ENCODE data around the gene RHO. TPM values are rescaled to one million over a fixed set of nuclear protein-coding genes. Genes with fewer than 3 reads are reported as not detected.
"Not testable (repeated sequence)": the region's sequence is repeated elsewhere in the genome, so short reads cannot be mapped to it uniquely, and the experiment has no call there.

The RHO gene
- total RNA-seq, 1 donor, result not detected

GRCh38 chr3:129486664-129487035 is 41.8 kb upstream of the RHO start:
- no peak for DNase-seq (ENCODE audit: low read depth)
- no peak for TF ChIP-seq CTCF (IDR thresholded peaks at IDR 0.05; ENCODE audit: insufficient read depth, low read depth, low read length)
- no peak overlapping the region for H3K4me3 ChIP-seq (ENCODE audit: low read depth, low read length)

- no peak overlapping the region for H3K4me3 ChIP-seq (ENCODE audit: low read depth, low read length)
- DNase-seq (ENCODE audit: low read depth), result no peak
- TF ChIP-seq CTCF (IDR thresholded peaks at IDR 0.05; ENCODE audit: insufficient read depth, low read depth, low read length), result no peak
These were observed 41.1 kb upstream of the RHO start for GRCh38 chr3:129487183-129487867.

GRCh38 chr3:129487868-129488335 is 40.5 kb upstream of the RHO start:
- H3K4me3 ChIP-seq (ENCODE audit: low read depth, low read length), result not testable (repeated sequence)

GRCh38 chr3:129489258-129489657 is 39.2 kb upstream of the RHO start:
- not testable (repeated sequence) for DNase-seq (ENCODE audit: low read depth); H3K4me3 ChIP-seq (ENCODE audit: low read depth, low read length)

More at GRCh38 chr3:129487868-129488335, 40.5 kb upstream of the RHO start:
- DNase-seq (ENCODE audit: low read depth), result not testable (repeated sequence)

GRCh38 chr3:129490273-129490675 is 38.2 kb upstream of the RHO start:
- no peak overlapping the region for H3K4me3 ChIP-seq (ENCODE audit: low read depth, low read length)
- peak; percentile 98 for DNase-seq (ENCODE audit: low read depth)
- peak; percentile 95 for TF ChIP-seq CTCF (IDR thresholded peaks at IDR 0.05; ENCODE audit: insufficient read depth, low read depth, low read length)

- not testable (repeated sequence) for H3K4me3 ChIP-seq (ENCODE audit: low read depth, low read length); DNase-seq (ENCODE audit: low read depth)
These were observed 37.4 kb upstream of the RHO start for GRCh38 chr3:129491077-129491476.

GRCh38 chr3:129491794-129492193 is 36.6 kb upstream of the RHO start:
- TF ChIP-seq CTCF (IDR thresholded peaks at IDR 0.05; ENCODE audit: insufficient read depth, low read depth, low read length), result no peak
- H3K4me3 ChIP-seq (ENCODE audit: low read depth, low read length), result no peak overlapping the region
- peak; percentile 62 for DNase-seq (ENCODE audit: low read depth)

- no peak overlapping the region for H3K4me3 ChIP-seq (ENCODE audit: low read depth, low read length)
- TF ChIP-seq CTCF (IDR thresholded peaks at IDR 0.05; ENCODE audit: insufficient read depth, low read depth, low read length), result no peak
- no peak for DNase-seq (ENCODE audit: low read depth)
These were observed 35.7 kb upstream of the RHO start for GRCh38 chr3:129492691-129493090.

Data from fibroblast of villous mesenchyme (primary cell).